ENCODE results near the gene SHISA8.
"Not testable (repeated sequence)": the region's sequence is repeated elsewhere in the genome, so short reads cannot be mapped to it uniquely, and the experiment has no call there.

Gene SHISA8

GRCh38 chr22:41899110-41899509 lies 15.8 kb downstream of the SHISA8 start:
- no peak for DNase-seq (ENCODE audit: low spot score)

DNA sequence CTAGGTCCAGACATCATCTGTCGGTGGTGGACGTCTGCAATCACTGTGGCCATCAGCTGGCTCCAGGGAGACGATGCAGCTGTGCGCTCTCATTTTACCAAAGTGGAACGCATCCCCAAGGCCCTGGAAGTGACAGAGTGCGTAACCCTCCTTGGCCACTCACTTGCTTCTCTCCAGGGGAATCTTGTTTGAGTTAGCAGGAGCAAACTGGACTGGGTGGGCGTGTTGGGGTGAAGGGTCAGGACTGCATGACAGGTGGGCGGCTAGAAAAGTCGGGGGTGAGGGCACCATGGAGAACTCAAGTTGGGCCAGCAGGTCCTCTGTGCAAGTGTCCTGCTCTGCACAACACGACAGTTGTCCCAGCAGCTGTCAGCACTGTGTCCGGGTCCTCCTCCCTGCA lies 16.2 kb downstream of the SHISA8 start:
- no peak for DNase-seq (ENCODE audit: low spot score)

- no peak for DNase-seq (ENCODE audit: low spot score)
Observed at GRCh38 chr22:41893591-41894375, 21.1 kb downstream of the SHISA8 start.

- DNase-seq (ENCODE audit: low spot score) = no peak
Observed at GRCh38 chr22:41892721-41893120, 22.2 kb downstream of the SHISA8 start.

DNA sequence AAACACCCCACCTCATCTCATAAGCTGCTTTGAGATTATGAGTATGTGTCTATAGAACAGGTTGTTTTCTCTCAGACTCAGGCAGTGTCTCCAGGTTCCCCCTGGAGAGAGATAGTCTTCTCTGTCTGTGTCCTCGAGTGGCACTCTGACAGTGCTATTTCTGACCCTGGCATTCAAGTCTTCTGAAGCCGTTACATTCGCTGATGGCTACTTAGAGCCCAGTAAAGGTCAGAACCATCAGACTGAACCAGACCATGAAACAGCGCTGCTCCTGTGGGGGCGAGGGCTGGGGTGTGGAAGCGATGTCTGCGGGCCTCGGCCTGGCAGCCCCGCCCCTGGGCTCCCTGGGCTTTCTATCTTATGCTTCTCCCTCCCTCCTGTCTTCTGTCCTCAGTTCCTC lies 23.5 kb downstream of the SHISA8 start:
- no peak for DNase-seq (ENCODE audit: low spot score)

DNA sequence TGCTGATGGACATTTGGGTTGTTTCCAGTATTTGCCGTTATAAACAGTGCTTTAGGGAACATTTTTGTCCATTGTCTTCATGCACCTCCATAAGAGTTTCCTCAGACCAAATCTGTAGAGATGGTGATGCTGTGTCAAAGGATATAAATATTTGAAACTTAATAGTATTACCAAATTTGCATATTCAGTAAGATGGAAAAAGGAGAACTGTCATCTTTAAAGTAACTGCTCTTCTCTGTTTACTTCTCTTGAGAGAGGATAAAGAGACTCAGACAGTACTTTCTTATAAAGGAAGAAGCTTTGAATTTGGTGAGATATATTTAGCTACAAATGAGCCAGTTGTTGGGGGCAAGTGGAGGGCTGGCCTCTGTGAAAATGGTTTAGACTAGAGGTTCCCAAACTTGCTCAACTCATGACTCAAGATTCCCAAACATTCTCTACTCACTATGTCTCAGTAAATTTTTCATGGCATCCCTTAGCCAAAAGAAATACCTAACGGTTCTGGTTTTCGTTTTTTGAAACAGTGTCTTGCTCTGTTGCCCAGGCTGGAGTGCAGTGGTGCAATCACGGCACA lies 26.2 kb downstream of the SHISA8 start:
- no peak for DNase-seq (ENCODE audit: low spot score)

- DNase-seq (ENCODE audit: low spot score) = no peak
Observed at GRCh38 chr22:41885516-41885915, 29.4 kb downstream of the SHISA8 start.

GRCh38 chr22:41885116-41885515 lies 29.8 kb downstream of the SHISA8 start:
- no peak for DNase-seq (ENCODE audit: low spot score)

GRCh38 chr22:41883400-41883799 lies 31.5 kb downstream of the SHISA8 start:
- no peak for DNase-seq (ENCODE audit: low spot score)

- DNase-seq (ENCODE audit: low spot score) = no peak
Observed at GRCh38 chr22:41880653-41881052, 34.2 kb downstream of the SHISA8 start.

GRCh38 chr22:41876675-41877074 lies 38.2 kb downstream of the SHISA8 start:
- DNase-seq (ENCODE audit: low spot score) = no peak

DNA sequence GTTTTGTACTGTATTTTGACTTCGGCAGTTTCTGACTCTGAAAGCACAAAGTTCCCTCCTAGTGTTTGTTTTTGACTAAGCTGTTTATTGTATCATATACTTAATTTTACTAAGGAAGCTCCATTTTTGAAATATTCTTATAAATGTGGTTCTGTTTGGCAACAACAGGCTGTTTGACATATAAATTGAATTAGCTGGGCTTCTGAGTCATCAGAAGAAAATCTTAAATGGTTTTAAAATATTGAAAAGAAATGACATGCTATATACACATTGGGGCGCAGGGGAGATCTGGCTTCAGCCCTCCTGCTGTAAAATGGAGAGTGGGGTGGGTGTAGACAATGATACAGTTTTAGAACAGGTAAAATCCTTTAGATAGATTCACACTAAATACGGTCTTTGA lies 38.6 kb downstream of the SHISA8 start:
- DNase-seq (ENCODE audit: low spot score) = no peak

DNA sequence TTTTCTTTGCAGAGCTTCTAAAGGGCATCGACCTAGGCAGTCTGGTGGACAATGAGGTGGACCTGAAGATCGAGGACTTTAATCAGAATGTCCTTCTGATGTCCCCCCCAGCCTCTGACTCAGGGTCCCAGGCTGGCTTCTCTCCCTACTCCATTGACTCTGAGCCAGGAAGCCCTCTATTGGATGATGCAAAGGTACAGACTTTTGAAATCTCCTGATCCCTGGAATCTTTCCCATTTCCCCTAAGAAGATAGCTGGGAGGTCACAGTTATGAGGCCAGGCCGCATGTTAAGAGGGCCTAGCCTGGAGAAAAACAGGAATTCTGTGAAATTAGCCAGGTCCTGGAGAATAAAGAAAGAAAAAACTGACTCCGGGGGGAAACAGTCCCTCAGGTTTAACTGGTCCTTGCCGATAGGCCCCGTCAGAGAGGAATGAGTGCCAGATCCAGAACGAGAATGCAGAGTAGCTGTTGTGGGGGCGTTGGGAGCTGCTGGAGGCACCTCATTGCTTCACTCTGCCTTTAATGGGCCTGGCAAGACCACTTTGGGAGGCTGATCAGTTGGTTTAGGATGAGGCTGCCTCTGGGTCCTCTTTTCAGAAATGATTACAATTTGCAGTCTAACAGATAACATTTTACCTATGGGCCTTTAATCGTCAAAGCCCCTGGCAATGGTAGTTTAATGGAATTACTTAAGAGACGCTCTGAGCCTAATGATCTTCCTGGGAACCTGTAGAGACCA lies 39.2 kb downstream of the SHISA8 start:
- no peak for DNase-seq (ENCODE audit: low spot score)

DNA sequence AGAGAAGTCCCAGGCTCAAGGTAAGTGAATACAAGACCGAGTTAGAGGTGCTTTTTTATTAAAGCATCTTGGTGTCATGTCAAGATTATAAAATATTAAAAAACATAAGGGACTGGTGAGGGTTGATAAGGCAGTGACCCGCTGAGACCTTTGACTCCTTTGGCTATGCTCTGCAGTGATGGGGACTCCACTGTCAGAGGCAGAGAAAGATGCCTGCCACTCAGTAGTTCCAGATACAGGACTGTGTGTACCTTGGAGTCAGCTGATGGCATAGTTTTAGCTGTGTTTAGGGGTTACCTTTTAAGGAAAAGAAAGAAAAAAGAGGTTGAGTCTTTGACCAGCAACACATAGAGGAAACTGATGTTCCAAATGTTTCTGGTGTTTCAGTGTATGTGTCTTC lies 40.8 kb downstream of the SHISA8 start:
- DNase-seq (ENCODE audit: low spot score) = no peak

DNA sequence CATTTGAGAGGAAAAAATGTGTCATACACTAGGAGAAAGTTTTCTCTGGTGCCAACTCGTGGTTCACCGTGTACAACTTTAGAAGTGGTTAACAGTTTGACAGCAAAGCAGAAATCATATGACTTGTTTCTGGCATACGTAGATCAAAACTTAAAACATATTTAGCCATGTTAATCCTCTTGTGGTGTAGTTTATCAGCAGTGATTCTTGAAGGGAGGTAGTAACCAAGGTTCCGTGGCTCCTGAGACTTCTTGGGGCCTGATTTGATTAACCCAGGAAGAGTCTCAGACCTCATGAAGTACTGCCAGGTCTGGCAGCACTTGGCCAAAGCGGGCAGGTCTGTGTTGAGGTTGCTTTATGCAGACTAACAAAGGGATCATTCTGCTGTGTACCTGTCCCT lies 41.5 kb downstream of the SHISA8 start:
- DNase-seq (ENCODE audit: low spot score) = no peak

GRCh38 chr22:41870786-41871185 lies 44.1 kb downstream of the SHISA8 start:
- DNase-seq (ENCODE audit: low spot score) = no peak

GRCh38 chr22:41870081-41870480 lies 44.8 kb downstream of the SHISA8 start:
- DNase-seq (ENCODE audit: low spot score) = not testable (repeated sequence)

GRCh38 chr22:41868556-41868955 lies 46.3 kb downstream of the SHISA8 start:
- DNase-seq (ENCODE audit: low spot score) = no peak

DNA sequence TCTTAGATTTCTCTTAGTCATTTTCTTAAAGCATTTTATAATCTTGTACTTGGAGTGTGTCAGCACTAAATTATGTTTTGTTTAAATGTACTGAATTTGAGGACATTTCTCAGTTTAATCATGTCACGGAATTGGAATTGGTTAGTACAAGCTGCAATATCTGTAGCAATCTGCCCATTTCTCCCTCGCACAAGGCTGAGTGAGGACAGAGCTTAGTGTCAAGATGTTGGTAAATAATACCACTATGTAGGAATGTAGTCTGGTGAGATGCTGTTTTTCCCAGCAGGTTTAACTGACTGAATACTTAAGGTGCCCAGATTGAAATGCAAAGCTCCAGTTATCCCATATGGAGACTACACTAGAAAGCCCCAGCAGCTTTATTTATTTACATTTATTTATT lies 51.4 kb downstream of the SHISA8 start:
- no peak for DNase-seq (ENCODE audit: low spot score)

- no peak for DNase-seq (ENCODE audit: low spot score)
Observed at GRCh38 chr22:41862530-41863266, 52.2 kb downstream of the SHISA8 start.

- no peak for DNase-seq (ENCODE audit: low spot score)
Observed at GRCh38 chr22:41862160-41862529, 52.7 kb downstream of the SHISA8 start.
